HEK293 (cell line): ENCODE data around the gene ISOC2.

Experiments used
- CTCF ChIA-PET: fragments of 350-600 bp; formaldehyde crosslinking; extraction: SDS; loops from one replicate; lab custom pipeline; 2021; ENCODE audit warnings: antibody characterized with exemption; lab: Yijun Ruan, JAX
- POLR2A ChIA-PET: fragments of 300-600 bp; formaldehyde crosslinking; extraction: SDS; loops from one replicate; lab custom pipeline; 2020; ENCODE audit warnings: antibody characterized with exemption, inconsistent platforms; lab: Yijun Ruan, JAX
- H3K27ac ChIP-seq: fragments of 200-500 bp; sonication (Bioruptor generic); 2 replicates; pipeline ENCODE4 v1.5.1; 2014; ENCODE audit warnings: low read depth, low read length, control low read depth, inconsistent platforms; ENCODE audit errors: extremely low read depth
- H3K36me3 ChIP-seq, 2 experiments: fragments of 200-500 bp in 1 of 2; sonication (Bioruptor generic) in 1 of 2; 1 replicate in 1 of 2; 2 replicates in 1 of 2; pipeline ENCODE4 v1.5.1; 2014 to 2017; ENCODE audit warnings: inconsistent platforms in 2 of 2, low read length in 2 of 2; ENCODE audit not compliant: control insufficient read depth in 2 of 2, insufficient read depth in 1 of 2
- H3K4me1 ChIP-seq: fragments of 200-500 bp; sonication (Bioruptor generic); 2 replicates; pipeline ENCODE4 v1.5.1; 2014; ENCODE audit warnings: mild to moderate bottlenecking, low read length, inconsistent platforms; ENCODE audit not compliant: control insufficient read depth, insufficient read depth
- H3K4me3 ChIP-seq: 2 replicates; pipeline ENCODE4 v1.5.1; 2011; ENCODE audit warnings: low read depth, mild to moderate bottlenecking, control low read depth, low read length, moderate library complexity
- H3K9me3 ChIP-seq: fragments of 200-500 bp; sonication (Bioruptor generic); 2 replicates; pipeline ENCODE4 v1.5.1; 2014; ENCODE audit warnings: low read depth, low read length, inconsistent platforms; ENCODE audit not compliant: control insufficient read depth, insufficient read depth
- GLIS1 ChIP-seq: fragments of 450-650 bp; formaldehyde crosslinking; IDR thresholded peaks from 2 replicates; pipeline ENCODE4 v1.5.1; 2016; ENCODE audit warnings: missing biosample characterization, missing genetic modification characterization
- GLIS2 ChIP-seq: fragments of 450-650 bp; formaldehyde crosslinking; IDR thresholded peaks from 2 replicates; pipeline ENCODE4 v1.5.1; 2016; ENCODE audit warnings: missing biosample characterization, missing genetic modification characterization
- KLF1 ChIP-seq: fragments of 450-650 bp; formaldehyde crosslinking; IDR thresholded peaks from 2 replicates; pipeline ENCODE4 v1.5.1; 2016; ENCODE audit warnings: missing biosample characterization, missing genetic modification characterization
- KLF8 ChIP-seq: fragments of 450-650 bp; formaldehyde crosslinking; IDR thresholded peaks from 2 replicates; pipeline ENCODE4 v1.5.1; 2016; ENCODE audit warnings: missing biosample characterization, missing genetic modification characterization
- KLF9 ChIP-seq: fragments of 450-650 bp; formaldehyde crosslinking; IDR thresholded peaks from 2 replicates; pipeline ENCODE4 v1.5.1; 2016; ENCODE audit warnings: missing biosample characterization, missing genetic modification characterization, low read depth
- SP2 ChIP-seq: fragments of 450-650 bp; formaldehyde crosslinking; IDR thresholded peaks from 2 replicates; pipeline ENCODE4 v1.5.1; 2016; ENCODE audit warnings: missing biosample characterization, missing genetic modification characterization
- SP3 ChIP-seq: fragments of 450-650 bp; formaldehyde crosslinking; IDR thresholded peaks from 2 replicates; pipeline ENCODE4 v1.5.1; 2016; ENCODE audit warnings: missing biosample characterization, missing genetic modification characterization
- ZFP41 ChIP-seq: fragments of 450-650 bp; formaldehyde crosslinking; IDR thresholded peaks from 2 replicates; pipeline ENCODE4 v1.5.1; 2016; ENCODE audit warnings: missing biosample characterization, missing genetic modification characterization, borderline replicate concordance
- ZNF114 ChIP-seq: fragments of 450-650 bp; formaldehyde crosslinking; IDR thresholded peaks from 2 replicates; pipeline ENCODE4 v1.5.0; 2017; ENCODE audit warnings: missing biosample characterization, missing genetic modification characterization
- ZNF133 ChIP-seq: fragments of 450-650 bp; formaldehyde crosslinking; IDR thresholded peaks from 2 replicates; pipeline ENCODE4 v1.5.1; 2016; ENCODE audit warnings: missing biosample characterization, missing genetic modification characterization
- ZNF221 ChIP-seq: fragments of 450-650 bp; formaldehyde crosslinking; IDR thresholded peaks from 2 replicates; pipeline ENCODE4 v1.5.1; 2017; ENCODE audit warnings: missing biosample characterization, missing genetic modification characterization, borderline replicate concordance
- ZNF248 ChIP-seq: fragments of 450-650 bp; formaldehyde crosslinking; IDR thresholded peaks from 2 replicates; pipeline ENCODE4 v1.5.1; 2017; ENCODE audit warnings: missing biosample characterization, missing genetic modification characterization
- ZNF324 ChIP-seq: fragments of 450-650 bp; formaldehyde crosslinking; IDR thresholded peaks from 2 replicates; pipeline ENCODE4 v1.5.1; 2016; ENCODE audit warnings: missing biosample characterization, missing genetic modification characterization
- ZNF341 ChIP-seq: fragments of 450-650 bp; formaldehyde crosslinking; IDR thresholded peaks from 2 replicates; pipeline ENCODE4; 2016; ENCODE audit warnings: low read depth, missing biosample characterization, missing genetic modification characterization
- ZNF416 ChIP-seq: fragments of 450-650 bp; formaldehyde crosslinking; IDR thresholded peaks from 2 replicates; pipeline ENCODE4 v1.5.1; 2016; ENCODE audit warnings: missing biosample characterization, missing genetic modification characterization
- ZNF571 ChIP-seq: fragments of 450-650 bp; formaldehyde crosslinking; IDR thresholded peaks from 2 replicates; pipeline ENCODE4 v1.5.0; 2017; ENCODE audit warnings: missing biosample characterization, missing genetic modification characterization
- ZNF610 ChIP-seq: fragments of 450-650 bp; formaldehyde crosslinking; IDR thresholded peaks from 2 replicates; pipeline ENCODE4 v1.5.1; 2016; ENCODE audit warnings: missing biosample characterization, missing genetic modification characterization, borderline replicate concordance
- ZNF623 ChIP-seq: fragments of 450-650 bp; formaldehyde crosslinking; IDR thresholded peaks from 2 replicates; pipeline ENCODE4 v1.5.1; 2016; ENCODE audit warnings: missing biosample characterization, missing genetic modification characterization
- ZNF624 ChIP-seq: fragments of 450-650 bp; formaldehyde crosslinking; IDR thresholded peaks from 2 replicates; pipeline ENCODE4 v1.5.1; 2017; ENCODE audit warnings: missing biosample characterization, missing genetic modification characterization
- ZNF837 ChIP-seq: fragments of 450-650 bp; formaldehyde crosslinking; IDR thresholded peaks from 2 replicates; pipeline ENCODE4 v1.5.1; 2016; ENCODE audit warnings: missing biosample characterization, missing genetic modification characterization
- TF ChIP-seq, protein P1 (sequence below): fragments of 450-650 bp; formaldehyde crosslinking; IDR thresholded peaks from 2 replicates; pipeline ENCODE4 v1.5.1; 2016; ENCODE audit warnings: missing biosample characterization, missing genetic modification characterization
- TF ChIP-seq, protein P2 (sequence below): fragments of 450-650 bp; formaldehyde crosslinking; IDR thresholded peaks from 2 replicates; pipeline ENCODE4; 2016; ENCODE audit warnings: missing biosample characterization, missing genetic modification characterization
- TF ChIP-seq, protein P3 (sequence below): fragments of 450-650 bp; formaldehyde crosslinking; IDR thresholded peaks from 2 replicates; pipeline ENCODE4 v1.5.1; 2016; ENCODE audit warnings: missing biosample characterization, missing genetic modification characterization
- TF ChIP-seq, protein P4 (sequence below): fragments of 450-650 bp; formaldehyde crosslinking; conservative IDR thresholded peaks from 2 replicates; pipeline ENCODE4 v1.5.1; 2016; ENCODE audit warnings: low read depth, missing biosample characterization, missing genetic modification characterization
- TF ChIP-seq, protein P5 (sequence below): sonication (generic); formaldehyde crosslinking; IDR thresholded peaks from 2 replicates; pipeline ENCODE4 v1.8.1; 2022; ENCODE audit warnings: mild to moderate bottlenecking, moderate library complexity, missing genetic modification reagents

Gene ISOC2

DNA sequence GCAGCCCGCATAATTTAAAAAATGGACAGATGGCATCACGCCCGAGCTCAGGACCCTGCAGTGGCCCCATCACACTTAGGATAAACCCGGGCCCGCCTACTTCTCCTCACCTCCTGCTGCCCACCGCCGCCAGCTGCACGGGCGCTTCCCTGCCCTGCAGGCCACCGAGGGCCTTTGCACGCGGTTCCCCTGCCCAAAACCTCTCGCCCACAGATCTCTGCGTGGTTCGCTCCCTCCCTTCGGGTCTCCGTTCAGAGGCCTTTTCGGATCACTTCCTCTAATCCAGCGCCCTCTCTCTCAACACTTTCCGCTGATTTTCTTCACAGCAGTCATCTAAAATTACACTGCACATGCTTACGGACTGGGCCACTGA, 20.1 kb downstream of the ISOC2 start:
- Histone ChIP-seq H3K27ac (no peak overlapping the region), H3K9me3 (no peaks in the 10 kb centered on the region), H3K36me3 (no peaks in the 10 kb centered on the region), H3K4me3 (no peak overlapping the region), H3K4me1 (peaks cover 3% of the 10 kb centered on the region; the same call in 1 of the 2 replicates)
- TF ChIP-seq, protein P1, sequence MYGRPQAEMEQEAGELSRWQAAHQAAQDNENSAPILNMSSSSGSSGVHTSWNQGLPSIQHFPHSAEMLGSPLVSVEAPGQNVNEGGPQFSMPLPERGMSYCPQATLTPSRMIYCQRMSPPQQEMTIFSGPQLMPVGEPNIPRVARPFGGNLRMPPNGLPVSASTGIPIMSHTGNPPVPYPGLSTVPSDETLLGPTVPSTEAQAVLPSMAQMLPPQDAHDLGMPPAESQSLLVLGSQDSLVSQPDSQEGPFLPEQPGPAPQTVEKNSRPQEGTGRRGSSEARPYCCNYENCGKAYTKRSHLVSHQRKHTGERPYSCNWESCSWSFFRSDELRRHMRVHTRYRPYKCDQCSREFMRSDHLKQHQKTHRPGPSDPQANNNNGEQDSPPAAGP (tag by site-specific recombination): no peak
- TF ChIP-seq ZNF324 (tag by site-specific recombination) (no peak), ZNF341 (tag by site-specific recombination) (no peak), ZNF624 (tag by site-specific recombination) (no peak), ZNF248 (tag by site-specific recombination) (no peak), ZNF837 (tag by site-specific recombination) (no peak), ZNF623 (tag by site-specific recombination) (no peak), ZNF610 (tag by site-specific recombination) (no peak), ZNF416 (tag by site-specific recombination) (no peak), ZNF571 (tag by site-specific recombination) (no peak), ZNF133 (tag by site-specific recombination) (no peak), ZNF221 (tag by site-specific recombination) (no peak), GLIS1 (tag by site-specific recombination) (no peak), ZNF114 (tag by site-specific recombination) (no peak)
- ChIA-PET CTCF (interaction anchor here (0.7 to 1.7 kb wide), 3 partner anchors 26 to 1313 kb away, joined by 3 to 5 read pairs (median 3); no protein-coding TSS in a partner anchor), POLR2A (no interaction called here)

DNA sequence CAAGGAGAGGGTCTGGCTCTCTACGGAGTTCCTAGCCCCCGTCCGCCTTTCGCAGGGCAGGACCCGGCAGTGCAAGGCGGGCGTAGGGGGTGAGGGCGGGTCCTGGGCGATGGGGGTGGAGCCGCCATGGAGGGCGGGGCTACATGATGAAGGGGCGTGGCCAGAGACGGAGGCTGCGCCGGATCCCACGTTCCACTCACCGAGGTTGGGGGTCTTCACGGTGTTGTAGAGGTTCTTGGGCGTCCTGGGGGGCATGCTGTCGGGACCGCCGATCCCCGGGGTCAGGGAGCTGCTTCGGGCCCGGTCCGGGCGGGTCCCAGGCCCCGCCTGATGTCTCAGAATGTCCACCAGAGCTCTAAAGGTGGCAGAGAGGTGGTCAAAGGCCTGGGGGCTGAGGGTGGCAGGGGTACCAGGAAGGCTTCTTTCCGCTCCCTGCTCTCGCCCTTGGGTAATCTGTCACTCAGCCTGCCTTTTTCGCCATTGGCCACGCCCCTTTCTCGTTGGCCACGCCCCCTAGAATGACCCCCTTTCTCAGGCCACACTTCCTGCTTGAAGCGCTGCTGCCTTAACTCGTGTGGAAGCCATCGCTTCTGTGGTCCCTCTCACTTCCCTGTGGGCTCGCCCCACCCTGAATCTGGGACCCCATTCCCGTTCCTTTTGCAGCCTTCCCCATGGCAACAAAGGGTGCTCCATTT, 20.9 kb downstream of the ISOC2 start:
- H3K27ac ChIP-seq: no peak overlapping the region
- ChIA-PET CTCF (interaction anchor here (1.0 to 1.7 kb wide), 2 partner anchors 26 to 28 kb away, joined by 3 to 5 read pairs; no protein-coding TSS in a partner anchor), POLR2A (no interaction called here)
- H3K9me3 ChIP-seq: no peaks in the 10 kb centered on the region
- peaks cover 3% of the 10 kb centered on the region; the same call in 1 of the 2 replicates for H3K4me1 ChIP-seq
- no peaks in the 10 kb centered on the region for H3K36me3 ChIP-seq
- H3K4me3 ChIP-seq: no peak overlapping the region
- TF ChIP-seq KLF9 (tag by site-specific recombination): peak; percentile 88
- TF ChIP-seq, protein P2, sequence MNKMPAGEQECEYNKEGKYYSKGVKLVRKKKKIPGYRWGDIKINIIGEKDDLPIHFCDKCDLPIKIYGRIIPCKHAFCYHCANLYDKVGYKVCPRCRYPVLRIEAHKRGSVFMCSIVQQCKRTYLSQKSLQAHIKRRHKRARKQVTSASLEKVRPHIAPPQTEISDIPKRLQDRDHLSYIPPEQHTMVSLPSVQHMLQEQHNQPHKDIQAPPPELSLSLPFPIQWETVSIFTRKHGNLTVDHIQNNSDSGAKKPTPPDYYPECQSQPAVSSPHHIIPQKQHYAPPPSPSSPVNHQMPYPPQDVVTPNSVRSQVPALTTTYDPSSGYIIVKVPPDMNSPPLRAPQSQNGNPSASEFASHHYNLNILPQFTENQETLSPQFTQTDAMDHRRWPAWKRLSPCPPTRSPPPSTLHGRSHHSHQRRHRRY (tag by site-specific recombination): no peak
- peak; percentile 47; the same call in 1 of the 2 replicates for TF ChIP-seq SP3 (tag by site-specific recombination)
- no peak for TF ChIP-seq ZFP41 (tag by site-specific recombination)
- TF ChIP-seq, protein P3, sequence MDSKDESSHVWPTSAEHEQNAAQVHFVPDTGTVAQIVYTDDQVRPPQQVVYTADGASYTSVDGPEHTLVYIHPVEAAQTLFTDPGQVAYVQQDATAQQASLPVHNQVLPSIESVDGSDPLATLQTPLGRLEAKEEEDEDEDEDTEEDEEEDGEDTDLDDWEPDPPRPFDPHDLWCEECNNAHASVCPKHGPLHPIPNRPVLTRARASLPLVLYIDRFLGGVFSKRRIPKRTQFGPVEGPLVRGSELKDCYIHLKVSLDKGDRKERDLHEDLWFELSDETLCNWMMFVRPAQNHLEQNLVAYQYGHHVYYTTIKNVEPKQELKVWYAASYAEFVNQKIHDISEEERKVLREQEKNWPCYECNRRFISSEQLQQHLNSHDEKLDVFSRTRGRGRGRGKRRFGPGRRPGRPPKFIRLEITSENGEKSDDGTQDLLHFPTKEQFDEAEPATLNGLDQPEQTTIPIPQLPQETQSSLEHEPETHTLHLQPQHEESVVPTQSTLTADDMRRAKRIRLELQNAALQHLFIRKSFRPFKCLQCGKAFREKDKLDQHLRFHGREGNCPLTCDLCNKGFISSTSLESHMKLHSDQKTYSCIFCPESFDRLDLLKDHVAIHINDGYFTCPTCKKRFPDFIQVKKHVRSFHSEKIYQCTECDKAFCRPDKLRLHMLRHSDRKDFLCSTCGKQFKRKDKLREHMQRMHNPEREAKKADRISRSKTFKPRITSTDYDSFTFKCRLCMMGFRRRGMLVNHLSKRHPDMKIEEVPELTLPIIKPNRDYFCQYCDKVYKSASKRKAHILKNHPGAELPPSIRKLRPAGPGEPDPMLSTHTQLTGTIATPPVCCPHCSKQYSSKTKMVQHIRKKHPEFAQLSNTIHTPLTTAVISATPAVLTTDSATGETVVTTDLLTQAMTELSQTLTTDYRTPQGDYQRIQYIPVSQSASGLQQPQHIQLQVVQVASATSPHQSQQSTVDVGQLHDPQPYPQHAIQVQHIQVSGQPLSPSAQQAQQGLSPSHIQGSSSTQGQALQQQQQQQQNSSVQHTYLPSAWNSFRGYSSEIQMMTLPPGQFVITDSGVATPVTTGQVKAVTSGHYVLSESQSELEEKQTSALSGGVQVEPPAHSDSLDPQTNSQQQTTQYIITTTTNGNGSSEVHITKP: no peak
- TF ChIP-seq KLF1 (tag by site-specific recombination): peak; percentile 29; the same call in 1 of the 2 replicates
- TF ChIP-seq KLF8: 0 out of 2 replicates have a peak, but pooled peaks have one; percentile 17
- TF ChIP-seq, protein P4, sequence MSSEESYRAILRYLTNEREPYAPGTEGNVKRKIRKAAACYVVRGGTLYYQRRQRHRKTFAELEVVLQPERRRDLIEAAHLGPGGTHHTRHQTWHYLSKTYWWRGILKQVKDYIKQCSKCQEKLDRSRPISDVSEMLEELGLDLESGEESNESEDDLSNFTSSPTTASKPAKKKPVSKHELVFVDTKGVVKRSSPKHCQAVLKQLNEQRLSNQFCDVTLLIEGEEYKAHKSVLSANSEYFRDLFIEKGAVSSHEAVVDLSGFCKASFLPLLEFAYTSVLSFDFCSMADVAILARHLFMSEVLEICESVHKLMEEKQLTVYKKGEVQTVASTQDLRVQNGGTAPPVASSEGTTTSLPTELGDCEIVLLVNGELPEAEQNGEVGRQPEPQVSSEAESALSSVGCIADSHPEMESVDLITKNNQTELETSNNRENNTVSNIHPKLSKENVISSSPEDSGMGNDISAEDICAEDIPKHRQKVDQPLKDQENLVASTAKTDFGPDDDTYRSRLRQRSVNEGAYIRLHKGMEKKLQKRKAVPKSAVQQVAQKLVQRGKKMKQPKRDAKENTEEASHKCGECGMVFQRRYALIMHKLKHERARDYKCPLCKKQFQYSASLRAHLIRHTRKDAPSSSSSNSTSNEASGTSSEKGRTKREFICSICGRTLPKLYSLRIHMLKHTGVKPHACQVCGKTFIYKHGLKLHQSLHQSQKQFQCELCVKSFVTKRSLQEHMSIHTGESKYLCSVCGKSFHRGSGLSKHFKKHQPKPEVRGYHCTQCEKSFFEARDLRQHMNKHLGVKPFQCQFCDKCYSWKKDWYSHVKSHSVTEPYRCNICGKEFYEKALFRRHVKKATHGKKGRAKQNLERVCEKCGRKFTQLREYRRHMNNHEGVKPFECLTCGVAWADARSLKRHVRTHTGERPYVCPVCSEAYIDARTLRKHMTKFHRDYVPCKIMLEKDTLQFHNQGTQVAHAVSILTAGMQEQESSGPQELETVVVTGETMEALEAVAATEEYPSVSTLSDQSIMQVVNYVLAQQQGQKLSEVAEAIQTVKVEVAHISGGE: no peak
- 0 out of 2 replicates have a peak, but pooled peaks have one; percentile 8 for TF ChIP-seq GLIS2
- peak; percentile 51 for TF ChIP-seq SP2 (tag by site-specific recombination)
- TF ChIP-seq, protein P5, sequence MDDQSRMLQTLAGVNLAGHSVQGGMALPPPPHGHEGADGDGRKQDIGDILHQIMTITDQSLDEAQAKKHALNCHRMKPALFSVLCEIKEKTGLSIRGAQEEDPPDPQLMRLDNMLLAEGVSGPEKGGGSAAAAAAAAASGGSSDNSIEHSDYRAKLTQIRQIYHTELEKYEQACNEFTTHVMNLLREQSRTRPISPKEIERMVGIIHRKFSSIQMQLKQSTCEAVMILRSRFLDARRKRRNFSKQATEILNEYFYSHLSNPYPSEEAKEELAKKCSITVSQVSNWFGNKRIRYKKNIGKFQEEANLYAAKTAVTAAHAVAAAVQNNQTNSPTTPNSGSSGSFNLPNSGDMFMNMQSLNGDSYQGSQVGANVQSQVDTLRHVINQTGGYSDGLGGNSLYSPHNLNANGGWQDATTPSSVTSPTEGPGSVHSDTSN (CRISPR knock-in tag): 0 out of 2 replicates have a peak, but pooled peaks have one; percentile 38
